ENCODE data around the gene TDRD9.

DNA sequence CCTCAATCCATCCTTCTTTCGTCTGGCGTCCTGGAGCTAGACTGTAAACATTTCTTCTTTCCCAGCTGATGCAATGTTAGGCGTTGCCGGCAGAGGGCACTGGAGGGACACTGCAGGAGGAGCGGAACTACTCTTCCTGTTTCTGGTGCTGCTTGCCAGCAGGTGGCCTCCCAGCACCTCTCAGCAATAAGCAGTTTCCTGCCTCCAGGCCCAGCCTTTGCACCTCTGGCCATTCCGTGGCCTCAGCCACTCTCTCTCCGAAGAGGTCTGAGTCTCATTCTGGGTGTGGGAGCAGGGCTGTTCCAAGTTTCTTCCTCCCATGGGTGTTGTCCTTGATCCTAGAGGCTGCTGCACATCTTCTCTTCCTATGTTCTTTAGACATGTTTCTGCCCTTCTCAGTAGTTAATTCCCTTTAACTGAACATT, 149.8 kb downstream of the TDRD9 start:
- TF ChIP-seq CTCF (IDR thresholded peaks at IDR 0.05; ENCODE audit: insufficient read depth, low read depth, low read length) (peak; percentile 100), EZH2 (IDR thresholded peaks at IDR 0.05; ENCODE audit: insufficient read depth, low read length) (no peak)
